SKM-1 treated with dmso at 0.1 percent for 144 hours (cell line): ENCODE measurements around the gene ABCF2.

ENCODE experiments used
- DNase-seq: peaks from one replicate; lab custom pipeline; 2025; ENCODE audit not compliant: unreplicated experiment; lab: John Stamatoyannopoulos, UW

ABCF2 gene

GRCh38 chr7:151197932-151198331, 29.1 kb downstream of the ABCF2 start:
- DNase-seq, result no peak

- no peak for DNase-seq
Observed at GRCh38 chr7:151195616-151196450, 31.2 kb downstream of the ABCF2 start.

GRCh38 chr7:151194188-151194587, 32.8 kb downstream of the ABCF2 start:
- no peak for DNase-seq

GRCh38 chr7:151193203-151193978, 33.6 kb downstream of the ABCF2 start:
- DNase-seq, result no peak

GRCh38 chr7:151192002-151192539, 34.9 kb downstream of the ABCF2 start:
- no peak for DNase-seq

GRCh38 chr7:151191544-151191943, 35.5 kb downstream of the ABCF2 start:
- DNase-seq, result no peak

GRCh38 chr7:151189038-151189437, 38.0 kb downstream of the ABCF2 start:
- no peak for DNase-seq

- DNase-seq, result no peak
Observed at GRCh38 chr7:151188252-151188542, 38.8 kb downstream of the ABCF2 start.

GRCh38 chr7:151187409-151188251, 39.4 kb downstream of the ABCF2 start:
- DNase-seq, result no peak

- DNase-seq, result no peak
Observed at GRCh38 chr7:151186640-151187408, 40.2 kb downstream of the ABCF2 start, which contains the start of gene ASB10. Gene ASB10 (minus strand): TSS chr7:151187250. CDS start chr7:151187130, 120 bp downstream.

GRCh38 chr7:151185762-151186639, 41.0 kb downstream of the ABCF2 start:
- DNase-seq, result no peak

GRCh38 chr7:151181011-151181431, 46.0 kb downstream of the ABCF2 start:
- DNase-seq, result no peak

- DNase-seq, result no peak
Observed at GRCh38 chr7:151179946-151180345, 47.1 kb downstream of the ABCF2 start.

GRCh38 chr7:151179287-151179860, 47.6 kb downstream of the ABCF2 start:
- no peak for DNase-seq

- no peak for DNase-seq
Observed at GRCh38 chr7:151178831-151179230, 48.2 kb downstream of the ABCF2 start.

- DNase-seq, result no peak
Observed at GRCh38 chr7:151178236-151178635, 48.8 kb downstream of the ABCF2 start.

- DNase-seq, result no peak
Observed at GRCh38 chr7:151177310-151177709, 49.7 kb downstream of the ABCF2 start.

- no peak for DNase-seq
Observed at GRCh38 chr7:151176401-151176800, 50.6 kb downstream of the ABCF2 start.

- DNase-seq, result no peak
Observed at GRCh38 chr7:151175793-151176311, 51.2 kb downstream of the ABCF2 start.
